ENCODE results near the gene PDE6B. TPM values are rescaled to one million over a fixed set of nuclear protein-coding genes. Genes with fewer than 3 reads are reported as not detected.
"Not testable (repeated sequence)": the region's sequence is repeated elsewhere in the genome, so short reads cannot be mapped to it uniquely, and the experiment has no call there.

PDE6B gene
- total and polyA plus RNA-seq, 2 experiments from 2014 or later: 17.3 to 26.1 TPM

GRCh38 chr4:667545-667925, 42.2 kb downstream of the PDE6B start:
- no peak for DNase-seq (ENCODE audit: low spot score)
- Histone ChIP-seq H3K79me2 (peaks cover 3% of the 10 kb centered on the region), H3K9me3 (ENCODE audit: low read depth) (no peaks in the 10 kb centered on the region), H2AFZ (no peak overlapping the region), H3K36me3 (replicated peaks; ENCODE audit: insufficient read depth, low read depth) (no peaks in the 10 kb centered on the region), H3K4me3 (no peak overlapping the region), H3K9me2 (replicated peaks; ENCODE audit: insufficient read depth) (no peaks in the 10 kb centered on the region), H4K20me1 (ENCODE audit: insufficient read depth, poor library complexity, severe bottlenecking) (no peaks in the 10 kb centered on the region), H3K4me2 (no peak overlapping the region), H3K27me3 (no peaks in the 10 kb centered on the region), H3K27ac (no peak overlapping the region), H3K4me1 (ENCODE audit: insufficient read depth) (peaks cover 12% of the 10 kb centered on the region)
- TF ChIP-seq EZH2 (IDR thresholded peaks at IDR 0.05; ENCODE audit: borderline replicate concordance) (no peak), EZH2phosphoT487 (IDR thresholded peaks at IDR 0.05; ENCODE audit: low read depth, severe bottlenecking, unreplicated experiment) (no peak), CTCF (IDR thresholded peaks at IDR 0.05; ENCODE audit: poor library complexity) (no peak)
- WGBS (ENCODE audit: low lambda C conversion rate, missing lambda C conversion rate): 76% methylated on average over 10 of the region's 10 CpGs

DNA sequence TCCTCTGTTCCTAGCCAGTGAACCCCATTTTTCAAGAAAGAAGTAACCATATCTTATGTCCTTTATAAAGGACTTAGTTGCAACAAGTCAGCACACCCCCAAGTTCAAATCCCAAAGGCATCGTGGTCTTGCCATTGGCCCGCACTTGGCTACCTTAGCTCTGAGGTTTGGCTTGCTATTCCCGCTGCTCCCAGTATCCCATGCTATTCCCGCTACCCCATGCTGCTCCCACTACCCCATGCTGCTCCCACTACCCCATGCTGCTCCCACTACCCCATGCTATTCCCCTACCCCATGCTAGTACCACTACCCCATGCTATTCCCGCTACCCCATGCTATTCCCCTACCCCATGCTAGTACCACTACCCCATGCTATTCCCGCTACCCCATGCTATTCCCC, 42.8 kb downstream of the PDE6B start:
- not testable (repeated sequence) for H3K4me3 ChIP-seq; H4K20me1 ChIP-seq (ENCODE audit: insufficient read depth, poor library complexity, severe bottlenecking); H3K9me3 ChIP-seq (ENCODE audit: low read depth); H3K36me3 ChIP-seq (replicated peaks; ENCODE audit: insufficient read depth, low read depth); DNase-seq (ENCODE audit: low spot score); H3K9me2 ChIP-seq (replicated peaks; ENCODE audit: insufficient read depth); H3K27me3 ChIP-seq; H3K4me2 ChIP-seq; H2AFZ ChIP-seq; H3K79me2 ChIP-seq; H3K27ac ChIP-seq
- H3K4me1 ChIP-seq (ENCODE audit: insufficient read depth): peaks cover 14% of the 10 kb centered on the region
- WGBS (ENCODE audit: low lambda C conversion rate, missing lambda C conversion rate): 88% methylated on average over 4 of the region's 6 CpGs

DNA sequence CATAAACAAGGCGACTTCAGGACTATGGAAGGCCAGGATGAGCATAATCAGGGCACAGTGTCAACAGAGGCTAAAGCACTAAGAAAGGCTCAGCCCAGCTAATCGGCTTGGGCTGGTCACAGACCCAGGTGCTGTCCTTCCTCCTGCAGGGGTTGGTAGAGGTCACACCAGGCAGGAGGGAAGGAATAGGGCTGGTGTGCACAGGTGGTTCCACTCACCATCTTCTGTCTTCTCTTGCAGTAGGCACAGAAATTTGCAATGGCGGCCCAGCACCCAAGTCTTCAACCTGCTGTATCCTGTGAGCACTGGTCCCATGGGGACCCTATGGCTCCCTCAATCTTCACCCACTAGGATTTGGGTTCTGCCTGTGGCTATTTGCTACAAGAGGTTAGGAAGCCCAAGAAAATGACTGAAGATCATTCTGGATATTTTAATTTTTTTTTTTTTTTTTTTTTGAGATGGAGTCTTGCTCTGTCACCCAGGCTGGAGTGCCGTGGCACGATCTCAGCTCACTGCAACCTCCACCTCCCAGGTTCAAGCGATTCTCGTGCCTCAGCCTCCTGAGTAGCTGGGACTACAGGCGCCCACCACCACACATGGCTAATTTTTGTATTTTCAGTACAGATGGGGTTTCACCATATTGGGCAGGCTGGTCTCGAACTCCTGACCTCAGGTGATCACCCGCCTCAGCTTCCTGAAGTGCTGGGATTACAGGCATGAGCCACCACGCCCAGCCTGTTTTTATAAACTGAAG, 44.6 kb downstream of the PDE6B start:
- not testable (repeated sequence) for DNase-seq (ENCODE audit: low spot score); H3K36me3 ChIP-seq (replicated peaks; ENCODE audit: insufficient read depth, low read depth); H3K9me2 ChIP-seq (replicated peaks; ENCODE audit: insufficient read depth); H3K4me2 ChIP-seq; H3K27ac ChIP-seq; H3K4me3 ChIP-seq; H3K9me3 ChIP-seq (ENCODE audit: low read depth); H4K20me1 ChIP-seq (ENCODE audit: insufficient read depth, poor library complexity, severe bottlenecking); H2AFZ ChIP-seq; H3K27me3 ChIP-seq
- 99% methylated on average over 10 of the region's 11 CpGs for WGBS (ENCODE audit: low lambda C conversion rate, missing lambda C conversion rate)
- Histone ChIP-seq H3K4me1 (ENCODE audit: insufficient read depth) (peaks cover 11% of the 10 kb centered on the region), H3K79me2 (peaks cover 16% of the 10 kb centered on the region)

- Histone ChIP-seq H3K4me1 (ENCODE audit: insufficient read depth) (peaks cover 18% of the 10 kb centered on the region), H3K4me2 (no peak overlapping the region), H3K9me3 (ENCODE audit: low read depth) (no peaks in the 10 kb centered on the region), H3K79me2 (peaks cover 25% of the 10 kb centered on the region), H4K20me1 (ENCODE audit: insufficient read depth, poor library complexity, severe bottlenecking) (no peaks in the 10 kb centered on the region), H3K27ac (no peak overlapping the region), H3K4me3 (no peak overlapping the region), H3K9me2 (replicated peaks; ENCODE audit: insufficient read depth) (no peaks in the 10 kb centered on the region), H3K36me3 (replicated peaks; ENCODE audit: insufficient read depth, low read depth) (no peaks in the 10 kb centered on the region), H2AFZ (no peak overlapping the region), H3K27me3 (no peaks in the 10 kb centered on the region)
- WGBS (ENCODE audit: low lambda C conversion rate, missing lambda C conversion rate): 93% methylated on average over 3 of the region's 3 CpGs
- TF ChIP-seq EZH2 (IDR thresholded peaks at IDR 0.05; ENCODE audit: borderline replicate concordance): no peak
- no peak for TF ChIP-seq CTCF (IDR thresholded peaks at IDR 0.05; ENCODE audit: poor library complexity)
- no peak for TF ChIP-seq EZH2phosphoT487 (IDR thresholded peaks at IDR 0.05; ENCODE audit: low read depth, severe bottlenecking, unreplicated experiment)
- DNase-seq (ENCODE audit: low spot score): no peak
Measured at GRCh38 chr4:671769-672168, 46.4 kb downstream of the PDE6B start.
